Gastroesophageal sphincter (tissue), 3 donors: ENCODE results near the gene PPP4R3A.

Experiments used
- CTCF ChIP-seq, 4 experiments: fragments of 200-600 bp in 2 of 4; fragments of 450-650 bp in 2 of 4; sonication (generic) in 1 of 4; IDR thresholded peaks; one replicate each; pipeline ENCODE4 v1.5.1; 2017 to 2019; ENCODE audit warnings: antibody characterized with exemption in 4 of 4, mild to moderate bottlenecking in 2 of 4, moderate library complexity in 2 of 4
- EP300 ChIP-seq: sonication (generic); formaldehyde crosslinking; IDR thresholded peaks from one replicate; pipeline ENCODE4 v1.6.1; 2017; ENCODE audit warnings: antibody characterized with exemption, mild to moderate bottlenecking
- POLR2AphosphoS5 ChIP-seq: sonication (generic); formaldehyde crosslinking; IDR thresholded peaks from one replicate; pipeline ENCODE4 v1.6.1; 2017; ENCODE audit warnings: antibody characterized with exemption

GRCh38 chr14:91511043-91511383, 903 bp upstream of the PPP4R3A start:
- TF ChIP-seq CTCF (IDR thresholded peaks at IDR 0.05): no peak
- no peak for TF ChIP-seq POLR2AphosphoS5
- no peak for TF ChIP-seq EP300
